ENCODE measurements around the gene UNC5A.

The UNC5A gene

DNA sequence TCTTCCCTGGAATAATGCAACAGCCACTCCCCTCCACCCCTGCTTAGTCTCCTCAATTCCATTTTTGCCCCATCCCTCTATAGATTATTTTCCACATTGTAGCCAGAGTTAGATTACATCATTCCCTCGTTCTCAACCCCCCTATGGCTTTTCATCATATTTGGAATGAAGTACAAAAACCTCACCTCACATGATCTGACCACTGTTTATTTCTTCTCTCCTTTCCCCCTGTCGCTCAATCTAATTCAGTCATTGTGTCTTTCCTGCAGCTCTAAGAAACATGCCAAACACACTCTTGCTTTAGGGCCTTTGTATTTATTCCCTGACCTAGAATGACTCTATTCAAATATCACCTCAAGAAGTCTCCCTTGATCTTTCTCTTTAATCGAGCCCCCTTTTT lies 111.4 kb downstream of the UNC5A start:
- DNase-seq (ENCODE audit: low read depth in 1 of 2, low spot score in 1 of 2): no peak

DNA sequence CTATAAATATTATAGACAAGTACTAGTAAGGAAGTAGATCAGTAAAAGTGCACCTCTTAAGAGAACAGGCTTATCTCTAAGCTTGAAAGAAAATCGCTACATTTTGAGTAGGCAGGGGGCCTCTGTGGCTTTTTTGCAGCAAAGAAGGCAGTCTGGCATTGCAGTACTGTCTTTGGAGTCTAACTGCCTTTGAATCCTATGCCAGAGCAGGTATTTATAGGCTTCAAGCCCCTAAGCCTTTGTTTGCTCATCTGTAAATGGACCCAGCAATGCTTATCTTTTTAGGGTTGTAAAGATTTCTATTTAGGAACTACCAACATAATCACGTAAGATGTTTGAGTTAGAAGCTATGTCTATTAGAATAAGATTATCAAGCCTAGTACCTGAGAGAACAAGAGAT lies 112.5 kb downstream of the UNC5A start:
- no peak for DNase-seq (ENCODE audit: low read depth in 1 of 2, low spot score in 1 of 2)

DNA sequence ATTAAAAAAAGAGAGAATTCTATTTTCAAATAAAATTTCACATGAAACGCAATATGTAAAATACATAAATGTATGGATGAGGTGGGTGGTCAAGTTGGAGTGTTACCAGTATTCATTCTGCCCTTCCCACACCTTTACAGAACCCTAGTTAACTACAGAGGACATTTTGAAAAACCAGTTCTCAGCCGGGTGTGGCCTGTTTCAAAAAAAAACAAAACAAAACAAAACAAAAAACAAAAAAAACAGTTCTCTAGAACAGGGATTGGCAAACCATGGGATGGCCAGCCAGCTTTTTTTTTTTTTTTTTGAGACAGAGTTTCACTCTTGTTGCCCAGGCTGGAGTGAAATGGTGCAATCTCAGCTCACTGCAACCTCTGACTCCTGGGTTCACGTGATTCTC lies 117.2 kb downstream of the UNC5A start:
- no peak for DNase-seq (ENCODE audit: low read depth in 1 of 2, low spot score in 1 of 2)

DNA sequence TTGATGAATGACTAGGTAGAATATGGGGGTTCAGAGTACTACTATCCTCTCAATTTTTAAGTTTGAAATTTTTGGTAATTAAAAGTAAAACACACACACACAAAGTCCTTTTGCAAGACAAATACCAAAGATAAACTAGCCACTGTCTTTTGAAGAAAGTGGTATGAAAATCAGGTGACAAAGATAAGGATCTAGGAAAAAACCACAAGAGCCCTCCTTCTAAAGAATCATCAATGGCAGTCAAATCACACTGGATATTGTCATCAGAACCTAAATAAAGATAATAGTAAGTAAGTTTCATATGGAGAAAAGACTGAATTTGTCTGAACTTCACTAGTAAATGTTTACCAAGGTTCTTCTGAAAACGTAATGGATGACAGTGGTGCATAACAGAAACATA lies 119.3 kb downstream of the UNC5A start:
- DNase-seq (ENCODE audit: low read depth in 1 of 2, low spot score in 1 of 2): no peak

Measured in activated CD4-positive, alpha-beta T cell treated with anti-CD3 and anti-CD28 coated beads, Interleukin-2, amount 50 U/mL, for 24 hours (primary cell).